Measurements from ENCODE around the gene DOC2A.
A peak's percentile ranks its signal among the peaks of the same experiment; 100 is the strongest.

Gene DOC2A

GRCh38 chr16:30005341-30006094 is 5.3 kb downstream of the DOC2A start:
- DNase-seq (ENCODE audit: low spot score), result peak; percentile 64

- DNase-seq (ENCODE audit: low spot score), result no peak
Measured at GRCh38 chr16:30004811-30005242, 6.0 kb downstream of the DOC2A start.

- no peak for DNase-seq (ENCODE audit: low spot score)
Measured at GRCh38 chr16:30004424-30004776, 6.4 kb downstream of the DOC2A start.

GRCh38 chr16:30003670-30004423 is 7.0 kb downstream of the DOC2A start:
- no peak for DNase-seq (ENCODE audit: low spot score)

- DNase-seq (ENCODE audit: low spot score), result no peak
Measured at GRCh38 chr16:30002614-30003346, 8.0 kb downstream of the DOC2A start.

- DNase-seq (ENCODE audit: low spot score), result no peak
Measured at GRCh38 chr16:30000735-30001631, 9.8 kb downstream of the DOC2A start.

GRCh38 chr16:29999605-30000004 is 11.2 kb downstream of the DOC2A start:
- no peak for DNase-seq (ENCODE audit: low spot score)

- peak; percentile 50 for DNase-seq (ENCODE audit: low spot score)
Measured at GRCh38 chr16:29996766-29997250, 14.0 kb downstream of the DOC2A start.

GRCh38 chr16:29995911-29996765 is 14.7 kb downstream of the DOC2A start, which contains the start of gene INO80E:
INO80E (plus strand) TSS chr16:29996241; CDS start chr16:29996311, 70 bp downstream.
- DNase-seq (ENCODE audit: low spot score), result peak; percentile 97

GRCh38 chr16:29995324-29995910 is 15.4 kb downstream of the DOC2A start, which contains the start of gene HIRIP3:
HIRIP3 (minus strand) TSS chr16:29995617; CDS start chr16:29995605, 12 bp downstream.
- DNase-seq (ENCODE audit: low spot score), result peak; percentile 87

- peak; percentile 81 for DNase-seq (ENCODE audit: low spot score)
Measured at GRCh38 chr16:29994600-29995323, 16.1 kb downstream of the DOC2A start.

- DNase-seq (ENCODE audit: low spot score), result no peak
Measured at GRCh38 chr16:29993903-29994599, 16.8 kb downstream of the DOC2A start.

- no peak for DNase-seq (ENCODE audit: low spot score)
Measured at GRCh38 chr16:29993191-29993902, 17.5 kb downstream of the DOC2A start.

GRCh38 chr16:29992344-29992967 is 18.4 kb downstream of the DOC2A start:
- no peak for DNase-seq (ENCODE audit: low spot score)

GRCh38 chr16:29991571-29991904 is 19.3 kb downstream of the DOC2A start:
- no peak for DNase-seq (ENCODE audit: low spot score)

- no peak for DNase-seq (ENCODE audit: low spot score)
Measured at GRCh38 chr16:29990883-29991570, 19.8 kb downstream of the DOC2A start.

GRCh38 chr16:29990034-29990433 is 20.8 kb downstream of the DOC2A start:
- DNase-seq (ENCODE audit: low spot score), result no peak

All from RKO (cell line).